SH-SY5Y (cell line): ENCODE results near the gene SLX9.

Experiments used
- GATA2 ChIP-seq: IDR thresholded peaks from 2 replicates; pipeline ENCODE4 v1.6.1; 2011; ENCODE audit warnings: mild to moderate bottlenecking, low read depth, low read length
- GATA3 ChIP-seq: IDR thresholded peaks from 2 replicates; pipeline ENCODE4 v1.6.1; 2011; ENCODE audit warnings: low read depth, mild to moderate bottlenecking, low read length, moderate library complexity

GRCh38 chr21:44934797-44935532 is 4.9 kb upstream of the SLX9 start:
- TF ChIP-seq GATA2, result no peak
- TF ChIP-seq GATA3, result no peak
